ENCODE data around the gene GCNT3. TPM values are rescaled to one million over a fixed set of nuclear protein-coding genes. Genes with fewer than 3 reads are reported as not detected.
"Not testable (repeated sequence)": the region's sequence is repeated elsewhere in the genome, so short reads cannot be mapped to it uniquely, and the experiment has no call there.

The GCNT3 gene
- total RNA-seq, 1 donor, result under 0.01 TPM

DNA sequence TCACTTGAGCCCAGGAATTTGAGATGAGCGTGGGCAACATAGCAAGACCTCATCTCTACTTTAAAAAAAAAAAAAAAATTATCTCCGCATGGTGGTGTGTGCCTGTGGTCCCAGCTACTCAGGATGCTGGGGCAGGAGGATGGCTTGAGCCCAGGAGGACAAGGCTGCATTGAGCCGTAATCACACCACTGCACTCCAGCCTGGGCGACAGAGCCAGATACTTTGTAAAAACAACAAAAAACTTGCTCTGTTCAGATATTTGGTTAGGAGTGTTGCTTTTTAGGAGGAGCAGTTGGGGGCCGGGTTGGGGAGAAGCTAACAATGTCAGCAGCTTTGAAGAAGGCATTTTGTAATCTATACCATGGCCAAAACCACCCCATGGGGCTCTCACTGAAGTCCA is 4.1 kb downstream of the GCNT3 start:
- no peak for DNase-seq (ENCODE audit: low read depth)
- H3K4me3 ChIP-seq (ENCODE audit: low read depth, low read length), result no peak overlapping the region
- TF ChIP-seq, protein P1, sequence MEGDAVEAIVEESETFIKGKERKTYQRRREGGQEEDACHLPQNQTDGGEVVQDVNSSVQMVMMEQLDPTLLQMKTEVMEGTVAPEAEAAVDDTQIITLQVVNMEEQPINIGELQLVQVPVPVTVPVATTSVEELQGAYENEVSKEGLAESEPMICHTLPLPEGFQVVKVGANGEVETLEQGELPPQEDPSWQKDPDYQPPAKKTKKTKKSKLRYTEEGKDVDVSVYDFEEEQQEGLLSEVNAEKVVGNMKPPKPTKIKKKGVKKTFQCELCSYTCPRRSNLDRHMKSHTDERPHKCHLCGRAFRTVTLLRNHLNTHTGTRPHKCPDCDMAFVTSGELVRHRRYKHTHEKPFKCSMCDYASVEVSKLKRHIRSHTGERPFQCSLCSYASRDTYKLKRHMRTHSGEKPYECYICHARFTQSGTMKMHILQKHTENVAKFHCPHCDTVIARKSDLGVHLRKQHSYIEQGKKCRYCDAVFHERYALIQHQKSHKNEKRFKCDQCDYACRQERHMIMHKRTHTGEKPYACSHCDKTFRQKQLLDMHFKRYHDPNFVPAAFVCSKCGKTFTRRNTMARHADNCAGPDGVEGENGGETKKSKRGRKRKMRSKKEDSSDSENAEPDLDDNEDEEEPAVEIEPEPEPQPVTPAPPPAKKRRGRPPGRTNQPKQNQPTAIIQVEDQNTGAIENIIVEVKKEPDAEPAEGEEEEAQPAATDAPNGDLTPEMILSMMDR (IDR thresholded peaks at IDR 0.05; ENCODE audit: insufficient read depth, low read depth, low read length), result no peak

DNA sequence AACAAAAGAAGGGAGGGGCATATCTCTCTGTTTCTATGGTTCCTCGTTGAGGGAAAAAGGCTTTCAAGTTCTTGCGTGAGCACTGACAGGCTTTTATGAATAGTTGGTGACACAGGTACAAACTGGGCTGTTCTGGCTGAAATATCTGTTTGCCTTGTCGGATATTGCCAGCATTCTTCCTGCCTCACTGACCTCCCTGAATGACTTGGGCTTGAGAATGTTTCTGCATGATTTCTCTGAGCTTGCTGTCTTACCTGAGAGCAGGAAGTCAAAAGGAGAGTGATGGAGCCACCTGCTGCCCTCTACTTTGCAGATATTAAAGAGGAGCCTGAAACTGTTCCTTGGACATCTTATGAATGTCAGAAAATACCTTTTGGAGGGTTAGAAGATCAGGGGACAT is 4.8 kb downstream of the GCNT3 start:
- DNase-seq (ENCODE audit: low read depth), result no peak
- TF ChIP-seq, protein P1 (IDR thresholded peaks at IDR 0.05; ENCODE audit: insufficient read depth, low read depth, low read length), result no peak
- H3K4me3 ChIP-seq (ENCODE audit: low read depth, low read length), result no peak overlapping the region

DNA sequence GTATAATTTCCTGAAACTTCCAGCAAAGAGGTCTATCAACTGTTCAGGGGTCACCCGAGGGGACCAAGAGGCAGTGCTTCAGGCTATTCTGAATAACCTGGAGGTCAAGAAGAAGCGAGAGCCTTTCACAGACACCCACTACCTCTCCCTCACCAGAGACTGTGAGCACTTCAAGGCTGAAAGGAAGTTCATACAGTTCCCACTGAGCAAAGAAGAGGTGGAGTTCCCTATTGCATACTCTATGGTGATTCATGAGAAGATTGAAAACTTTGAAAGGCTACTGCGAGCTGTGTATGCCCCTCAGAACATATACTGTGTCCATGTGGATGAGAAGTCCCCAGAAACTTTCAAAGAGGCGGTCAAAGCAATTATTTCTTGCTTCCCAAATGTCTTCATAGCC is 6.8 kb downstream of the GCNT3 start:
- TF ChIP-seq, protein P1 (IDR thresholded peaks at IDR 0.05; ENCODE audit: insufficient read depth, low read depth, low read length), result no peak
- no peak overlapping the region for H3K4me3 ChIP-seq (ENCODE audit: low read depth, low read length)
- DNase-seq (ENCODE audit: low read depth), result no peak

DNA sequence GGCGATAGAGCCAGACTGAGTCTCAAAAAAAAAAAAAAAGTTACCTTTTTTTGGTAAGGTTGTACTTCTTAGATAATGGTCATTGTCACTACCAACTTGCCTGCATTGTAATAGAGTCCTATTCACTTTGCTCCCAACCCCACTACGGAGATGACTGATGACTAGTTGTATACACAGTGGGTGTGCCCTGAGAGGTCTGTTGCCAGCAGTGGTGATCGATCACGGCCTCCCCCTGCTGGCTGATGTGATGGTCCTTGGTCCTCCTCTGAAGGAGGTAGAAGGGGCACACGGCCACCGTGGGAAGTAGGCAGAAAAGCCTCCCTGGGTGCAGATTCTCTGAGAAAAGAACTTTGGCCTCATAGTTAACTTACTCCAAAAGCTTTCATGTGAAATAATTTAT is 10.7 kb downstream of the GCNT3 start:
- DNase-seq (ENCODE audit: low read depth), result peak; percentile 31
- TF ChIP-seq, protein P1 (IDR thresholded peaks at IDR 0.05; ENCODE audit: insufficient read depth, low read depth, low read length), result peak; percentile 54
- H3K4me3 ChIP-seq (ENCODE audit: low read depth, low read length), result no peak overlapping the region

DNA sequence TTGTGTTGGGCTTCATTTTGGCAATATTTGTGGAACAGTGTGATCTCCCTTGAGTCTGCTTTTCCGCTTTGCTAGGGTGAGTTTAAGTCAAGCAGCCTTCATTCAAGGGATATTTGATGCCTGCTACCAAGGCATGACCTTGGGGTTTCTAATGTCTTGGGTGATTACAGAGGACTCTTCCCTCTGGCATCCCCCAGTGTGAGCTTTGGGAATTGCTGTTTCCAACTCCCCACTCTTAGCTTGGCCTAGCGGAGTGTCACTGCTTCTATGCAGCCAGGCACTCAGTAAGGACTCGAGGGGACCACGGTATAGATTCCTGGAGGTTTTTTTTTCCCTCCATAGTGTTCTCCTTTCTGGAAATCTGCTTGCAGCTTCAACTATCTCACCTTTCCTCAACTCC is 21.1 kb downstream of the GCNT3 start:
- H3K4me3 ChIP-seq (ENCODE audit: low read depth, low read length), result no peak overlapping the region
- no peak for DNase-seq (ENCODE audit: low read depth)
- TF ChIP-seq, protein P1 (IDR thresholded peaks at IDR 0.05; ENCODE audit: insufficient read depth, low read depth, low read length), result peak; percentile 47

DNA sequence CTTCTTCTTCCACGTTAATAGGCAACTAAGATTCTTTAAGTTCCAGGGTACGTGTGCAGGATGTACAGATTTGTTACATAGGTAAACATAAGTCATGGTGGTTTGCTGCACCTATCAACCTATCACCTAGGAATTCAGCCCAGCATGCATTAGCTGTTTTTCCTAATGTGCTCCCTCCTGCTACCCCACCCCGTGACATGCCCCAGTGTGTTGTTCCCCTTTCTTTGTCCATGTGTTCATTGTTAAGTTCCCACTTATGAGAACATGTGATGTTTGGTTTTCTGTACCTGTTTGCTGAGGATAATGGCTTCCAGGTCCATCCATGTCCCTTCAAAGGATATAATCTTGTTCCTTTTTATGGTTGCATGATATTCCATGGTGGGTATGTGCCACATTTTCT is 24.6 kb downstream of the GCNT3 start:
- no peak for DNase-seq (ENCODE audit: low read depth)
- TF ChIP-seq, protein P1 (IDR thresholded peaks at IDR 0.05; ENCODE audit: insufficient read depth, low read depth, low read length), result no peak
- H3K4me3 ChIP-seq (ENCODE audit: low read depth, low read length), result no peak overlapping the region

DNA sequence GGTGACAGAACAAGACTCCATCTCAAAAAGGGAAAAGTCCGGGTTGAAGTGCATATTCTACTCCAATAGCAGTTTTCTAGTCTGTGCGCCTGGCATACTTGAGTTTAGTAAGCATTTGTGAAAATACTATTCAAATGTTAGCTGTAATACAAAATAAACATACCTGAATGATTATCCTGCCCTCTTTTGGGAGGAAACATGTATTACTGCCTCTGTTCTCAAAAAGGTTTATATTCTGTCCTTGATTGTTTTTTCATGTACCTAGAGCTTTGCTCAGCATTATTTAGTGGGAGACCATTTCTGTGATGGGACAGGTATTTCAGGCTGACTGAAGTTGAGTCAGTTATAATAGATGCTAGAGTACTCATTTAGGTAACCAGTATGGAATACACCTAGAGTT is 25.9 kb downstream of the GCNT3 start:
- not testable (repeated sequence) for DNase-seq (ENCODE audit: low read depth); H3K4me3 ChIP-seq (ENCODE audit: low read depth, low read length)

Data from fibroblast of villous mesenchyme (primary cell).